Cardiac fibroblast (primary cell): ENCODE data around the gene BAZ1A.
A peak's percentile ranks its signal among the peaks of the same experiment; 100 is the strongest.
"Not testable (repeated sequence)": the region's sequence is repeated elsewhere in the genome, so short reads cannot be mapped to it uniquely, and the experiment has no call there.

Experiments used
- DNase-seq, 2 donors: peaks; one replicate each; pipeline versions ENCODE4 v3.0.0 to v3.0.0-alpha.2; 2010; ENCODE audit warnings: low read depth in 2 of 2
- H3K4me3 ChIP-seq, 2 donors: replicated peaks in 1 of 2; 1 replicate in 1 of 2; 2 replicates in 1 of 2; pipeline ENCODE4 v1.5.1; 2011; ENCODE audit warnings: low read depth in 2 of 2, low read length in 2 of 2, mild to moderate bottlenecking in 2 of 2, moderate library complexity in 1 of 2
- CTCF ChIP-seq: IDR thresholded peaks from one replicate; pipeline ENCODE4 v1.5.1; 2011; ENCODE audit warnings: low read depth, mild to moderate bottlenecking, low read length, inconsistent platforms

Gene BAZ1A

GRCh38 chr14:34750670-34751069, 124.5 kb downstream of the BAZ1A start:
- peak; percentile 52 to 81 for DNase-seq
- H3K4me3 ChIP-seq, result no peak overlapping the region
- no peak for TF ChIP-seq CTCF

- no peak for TF ChIP-seq CTCF
- H3K4me3 ChIP-seq, result no peak overlapping the region
- peak in 1 of 2 donors; percentile 5 for DNase-seq
Measured at GRCh38 chr14:34750233-34750632, 124.9 kb downstream of the BAZ1A start.

GRCh38 chr14:34749408-34749807, 125.8 kb downstream of the BAZ1A start:
- no peak overlapping the region for H3K4me3 ChIP-seq
- no peak for DNase-seq
- TF ChIP-seq CTCF, result no peak

GRCh38 chr14:34742270-34743115, 132.7 kb downstream of the BAZ1A start:
- TF ChIP-seq CTCF, result no peak
- DNase-seq, result no peak
- H3K4me3 ChIP-seq, result no peak overlapping the region

GRCh38 chr14:34741840-34742239, 133.3 kb downstream of the BAZ1A start:
- H3K4me3 ChIP-seq, result no peak overlapping the region
- no peak for DNase-seq
- TF ChIP-seq CTCF, result no peak

- peak; percentile 32 to 45 for DNase-seq
- not testable (repeated sequence) for H3K4me3 ChIP-seq
Measured at GRCh38 chr14:34740139-34740538, 135.0 kb downstream of the BAZ1A start.

GRCh38 chr14:34737079-34737478, 138.1 kb downstream of the BAZ1A start:
- not testable (repeated sequence) for DNase-seq, H3K4me3 ChIP-seq

GRCh38 chr14:34733245-34733644, 141.9 kb downstream of the BAZ1A start:
- no peak for TF ChIP-seq CTCF
- no peak overlapping the region for H3K4me3 ChIP-seq
- DNase-seq, result peak in 1 of 2 donors; percentile 8
